HG02981 (cell line): ENCODE measurements around the gene CHRNA1.

ENCODE experiments used
- ATAC-seq: cut with Tn5 transposase; IDR thresholded peaks from one replicate; pipeline ENCODE4 v1.9.1; 2021; ENCODE audit warnings: mild to moderate bottlenecking, moderate library complexity; ENCODE audit not compliant: unreplicated experiment

CHRNA1 gene

DNA sequence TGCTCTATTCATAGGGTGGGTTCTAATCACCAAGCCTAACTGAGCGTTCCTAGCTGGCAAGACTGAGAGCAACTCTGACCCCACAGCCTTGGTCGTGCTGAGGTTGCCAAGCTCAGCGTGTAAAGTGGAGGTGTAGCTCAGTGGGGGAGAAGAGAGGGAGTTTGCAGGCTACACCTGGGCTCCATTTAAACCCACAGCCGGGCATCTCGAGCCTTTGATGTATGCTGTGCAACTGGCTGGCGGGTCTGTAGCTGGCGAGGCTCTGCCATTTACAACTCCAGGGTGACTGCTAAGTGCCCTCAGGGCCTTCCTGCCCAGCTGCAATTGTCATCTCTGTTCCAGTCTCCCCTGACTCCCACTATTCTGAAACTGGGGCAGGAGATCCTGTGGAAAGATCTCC, 20.0 kb upstream of the CHRNA1 start:
- no peak for ATAC-seq

DNA sequence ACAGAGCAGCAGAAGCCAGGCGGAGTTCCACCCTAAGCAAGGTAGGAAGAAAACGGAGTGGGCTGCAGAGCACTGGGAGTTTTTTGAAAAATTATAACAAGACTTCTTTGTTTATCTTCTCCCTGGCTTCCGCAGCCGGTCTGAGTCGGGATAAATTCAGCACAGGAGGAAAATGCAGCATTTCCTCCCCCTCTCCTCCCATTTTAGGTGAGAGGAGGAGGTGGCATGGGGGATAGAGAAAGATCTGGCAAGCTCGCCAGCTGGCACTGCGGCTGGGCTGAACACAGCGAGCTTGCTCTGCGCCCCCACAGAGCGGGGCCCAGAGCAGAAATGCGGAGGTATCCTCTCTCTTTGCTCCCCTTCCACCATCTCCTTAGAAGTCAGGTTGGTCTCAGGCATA, 17.7 kb upstream of the CHRNA1 start:
- ATAC-seq: no peak

- ATAC-seq: no peak
Observed at GRCh38 chr2:174781298-174781697, 17.0 kb upstream of the CHRNA1 start.

DNA sequence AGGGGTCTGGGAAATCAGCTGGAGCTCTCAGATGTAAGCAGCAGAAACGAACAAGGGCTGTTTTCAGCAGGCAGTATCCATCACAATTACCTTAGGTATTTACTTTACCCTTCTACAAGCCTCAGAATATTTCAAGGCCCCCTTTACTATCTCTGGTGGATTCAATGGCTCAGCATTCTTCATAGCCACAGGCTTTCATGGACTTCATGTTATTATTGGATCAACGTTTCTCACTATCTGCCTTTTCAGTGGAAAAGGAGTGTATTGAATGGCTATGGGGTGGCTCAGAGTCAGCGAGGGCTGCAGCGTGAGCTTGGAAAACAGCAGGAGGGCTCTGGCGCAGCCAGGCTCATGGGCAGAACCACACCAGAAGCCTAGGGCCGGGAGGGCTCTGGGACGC, 16.6 kb upstream of the CHRNA1 start:
- ATAC-seq: no peak

GRCh38 chr2:174780191-174780840, 16.0 kb upstream of the CHRNA1 start:
- no peak for ATAC-seq

DNA sequence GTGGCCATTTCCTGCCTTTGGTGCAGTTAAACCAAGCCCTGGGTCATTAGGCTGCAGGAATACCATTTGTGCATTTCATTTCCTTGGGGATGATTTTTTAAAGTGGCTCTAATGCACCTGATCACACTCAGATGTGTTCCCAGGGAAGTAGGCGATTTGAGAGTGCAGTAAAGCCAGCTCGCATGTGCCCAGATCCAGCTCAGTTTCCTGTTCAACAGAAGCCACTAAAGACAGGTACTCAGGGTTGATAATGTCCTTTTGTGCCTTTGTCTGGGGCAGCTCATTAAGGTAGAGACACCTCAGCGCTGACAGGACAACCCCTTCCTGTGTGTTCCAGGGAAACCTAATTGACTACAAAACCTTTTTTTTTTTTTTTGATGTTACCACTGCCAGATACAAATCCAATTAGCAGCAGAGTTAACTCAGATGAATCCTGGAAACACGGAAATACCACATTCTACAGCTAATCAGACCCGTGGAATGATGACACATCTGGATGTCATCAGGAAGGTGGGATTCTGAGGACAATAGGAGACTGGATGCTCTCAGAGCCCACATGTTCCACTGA, 15.2 kb upstream of the CHRNA1 start:
- no peak for ATAC-seq

DNA sequence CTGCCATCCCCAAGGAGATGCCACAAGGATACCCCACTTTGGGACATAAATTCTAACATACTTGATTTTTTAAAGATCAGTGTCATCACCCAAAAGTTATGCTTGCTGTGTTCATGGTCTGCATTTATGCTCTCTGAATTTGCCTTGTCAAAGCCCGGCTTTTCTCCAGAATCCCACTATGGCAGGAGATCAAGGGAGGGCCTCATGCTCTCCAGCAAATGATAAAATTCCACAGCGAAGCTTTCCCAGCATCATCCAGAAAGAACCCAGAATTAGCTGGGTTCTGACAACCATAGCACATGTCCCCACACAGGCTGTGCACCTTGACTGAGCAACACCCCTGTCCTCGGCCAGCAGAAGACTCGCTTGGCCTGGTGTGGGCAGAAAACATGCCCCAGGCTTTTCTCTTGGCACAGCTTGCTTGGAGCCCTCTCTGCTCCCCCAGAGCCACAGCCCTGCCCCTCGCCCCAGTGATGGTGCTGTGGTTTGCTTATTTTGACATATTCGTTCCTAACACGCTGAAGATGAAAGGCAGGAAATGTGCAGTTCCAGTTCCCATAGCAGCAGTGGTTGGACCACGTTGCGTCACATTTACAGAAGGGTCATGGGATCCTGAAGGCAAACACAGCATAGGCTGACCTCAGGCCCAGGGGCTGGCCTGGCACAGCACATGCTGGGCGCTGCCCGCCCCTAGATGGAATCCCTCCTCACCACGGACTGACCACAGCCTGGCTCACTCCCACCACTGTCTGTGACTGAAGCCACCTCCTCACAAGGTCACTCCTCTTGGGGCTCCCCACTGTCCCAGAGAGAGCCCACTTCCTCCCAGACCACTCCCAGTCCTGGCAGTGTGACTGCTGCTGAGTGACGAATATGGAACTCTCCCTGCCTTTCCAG, 14.1 kb upstream of the CHRNA1 start:
- ATAC-seq: peak; percentile 79

GRCh38 chr2:174777347-174778084, 13.2 kb upstream of the CHRNA1 start:
- no peak for ATAC-seq

DNA sequence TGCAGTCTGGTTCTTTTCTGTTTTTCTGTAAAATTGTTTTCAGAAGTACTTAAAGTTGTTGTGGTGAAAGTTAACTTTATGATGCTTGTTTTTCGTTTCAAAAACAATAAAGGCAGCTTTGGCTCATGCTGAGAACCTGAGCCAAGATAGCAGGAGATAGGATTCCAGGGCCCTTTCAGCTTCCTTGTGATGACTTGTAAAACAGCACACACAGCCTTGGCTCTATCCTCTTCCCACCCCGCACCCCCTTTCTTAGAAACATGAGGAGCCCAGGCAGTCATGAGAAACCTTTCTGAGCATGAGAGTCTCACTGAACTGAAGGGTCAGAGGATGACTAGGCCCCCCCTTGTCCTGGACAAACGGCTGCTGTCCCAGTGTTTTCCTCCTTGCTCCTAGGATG, 12.4 kb upstream of the CHRNA1 start:
- no peak for ATAC-seq

GRCh38 chr2:174776223-174776622, 12.0 kb upstream of the CHRNA1 start:
- ATAC-seq: no peak

GRCh38 chr2:174775571-174775980, 11.3 kb upstream of the CHRNA1 start:
- no peak for ATAC-seq

- ATAC-seq: no peak
Observed at GRCh38 chr2:174774886-174775285, 10.6 kb upstream of the CHRNA1 start.

DNA sequence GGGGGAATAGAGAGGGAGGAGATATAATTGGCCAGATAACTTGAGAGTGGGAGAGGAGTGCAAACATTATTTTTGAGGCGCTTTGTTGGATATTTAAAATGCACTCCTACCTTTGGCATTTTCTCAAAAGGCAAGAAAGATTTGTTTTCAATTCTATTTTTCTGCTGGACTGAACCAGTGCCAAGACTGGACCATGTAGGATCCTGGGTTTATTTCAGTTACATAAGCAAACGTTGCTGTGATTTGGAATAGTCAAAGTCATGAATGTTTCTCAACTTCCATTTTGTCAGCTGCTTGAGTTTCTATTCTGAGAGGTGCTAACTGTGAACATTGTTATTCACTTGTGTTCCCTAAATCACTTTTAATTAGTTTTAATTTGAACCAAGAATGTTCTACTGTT, 8.9 kb upstream of the CHRNA1 start:
- ATAC-seq: no peak

GRCh38 chr2:174772472-174772801, 8.2 kb upstream of the CHRNA1 start:
- no peak for ATAC-seq

GRCh38 chr2:174771631-174772471, 7.6 kb upstream of the CHRNA1 start:
- peak; percentile 73 for ATAC-seq

GRCh38 chr2:174771136-174771535, 6.9 kb upstream of the CHRNA1 start:
- no peak for ATAC-seq

DNA sequence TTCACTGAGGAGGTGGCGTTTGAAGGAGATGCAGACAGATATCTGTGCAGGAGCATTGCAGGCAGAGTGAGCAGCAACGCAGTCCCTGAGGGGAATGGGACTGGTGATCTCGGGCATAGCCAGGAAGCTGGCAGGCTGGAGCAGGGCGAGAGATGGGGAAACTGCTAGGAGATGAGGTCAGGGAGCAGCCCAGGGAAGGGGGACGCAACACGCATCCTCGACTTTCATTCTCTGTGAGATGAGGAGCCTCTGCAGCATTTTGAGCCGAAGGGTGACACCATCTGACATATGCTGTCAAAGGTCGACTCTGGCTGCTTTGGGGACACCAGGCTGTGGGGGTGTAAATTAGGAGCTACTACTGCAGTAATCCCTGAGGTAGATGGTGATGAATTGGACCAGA, 4.3 kb upstream of the CHRNA1 start:
- no peak for ATAC-seq

DNA sequence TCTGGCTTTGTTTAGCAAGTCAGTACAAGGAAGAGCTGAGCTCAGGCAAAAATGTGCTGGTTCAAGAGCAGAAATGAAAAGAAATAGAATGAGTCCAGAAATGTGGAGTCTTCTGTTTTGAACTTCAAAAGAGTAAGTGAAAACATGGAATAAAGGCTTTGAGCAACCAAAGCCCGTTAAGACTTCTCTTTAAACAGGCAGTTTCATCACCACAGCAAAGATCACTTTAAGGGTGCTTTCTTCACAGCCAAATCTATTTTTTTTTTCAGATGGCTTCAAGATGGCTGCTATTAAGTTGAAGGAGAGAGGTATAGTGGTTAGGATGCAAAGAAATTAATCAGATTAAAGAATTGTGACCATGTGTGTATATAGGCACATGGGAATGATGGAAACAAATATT, 2.0 kb upstream of the CHRNA1 start:
- no peak for ATAC-seq

DNA sequence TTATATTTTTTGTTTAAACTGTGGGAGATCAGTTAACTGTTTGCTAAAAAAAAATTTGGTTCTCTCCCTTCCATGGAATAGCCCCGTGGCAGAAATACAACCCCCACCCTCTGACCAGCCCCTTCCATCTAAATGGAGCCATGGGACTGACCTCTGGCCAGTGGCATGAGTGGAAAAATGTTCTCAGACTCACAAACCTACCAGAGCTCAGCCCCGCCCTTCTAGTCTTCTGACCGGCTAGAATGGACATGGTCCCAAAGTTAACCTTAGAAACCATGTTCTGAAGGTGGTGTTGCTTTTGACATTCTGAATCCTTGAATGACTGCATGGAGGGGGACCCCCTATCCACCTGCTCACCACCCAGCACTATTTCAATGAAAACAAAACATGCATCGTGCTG, 1.3 kb upstream of the CHRNA1 start:
- ATAC-seq: no peak

- no peak for ATAC-seq
Observed at GRCh38 chr2:174763780-174764179, 492 bp downstream of the CHRNA1 start.

GRCh38 chr2:174762464-174762863, 1.8 kb downstream of the CHRNA1 start:
- ATAC-seq: no peak
